ENCODE measurements around the gene CPNE2.

The CPNE2 gene

DNA sequence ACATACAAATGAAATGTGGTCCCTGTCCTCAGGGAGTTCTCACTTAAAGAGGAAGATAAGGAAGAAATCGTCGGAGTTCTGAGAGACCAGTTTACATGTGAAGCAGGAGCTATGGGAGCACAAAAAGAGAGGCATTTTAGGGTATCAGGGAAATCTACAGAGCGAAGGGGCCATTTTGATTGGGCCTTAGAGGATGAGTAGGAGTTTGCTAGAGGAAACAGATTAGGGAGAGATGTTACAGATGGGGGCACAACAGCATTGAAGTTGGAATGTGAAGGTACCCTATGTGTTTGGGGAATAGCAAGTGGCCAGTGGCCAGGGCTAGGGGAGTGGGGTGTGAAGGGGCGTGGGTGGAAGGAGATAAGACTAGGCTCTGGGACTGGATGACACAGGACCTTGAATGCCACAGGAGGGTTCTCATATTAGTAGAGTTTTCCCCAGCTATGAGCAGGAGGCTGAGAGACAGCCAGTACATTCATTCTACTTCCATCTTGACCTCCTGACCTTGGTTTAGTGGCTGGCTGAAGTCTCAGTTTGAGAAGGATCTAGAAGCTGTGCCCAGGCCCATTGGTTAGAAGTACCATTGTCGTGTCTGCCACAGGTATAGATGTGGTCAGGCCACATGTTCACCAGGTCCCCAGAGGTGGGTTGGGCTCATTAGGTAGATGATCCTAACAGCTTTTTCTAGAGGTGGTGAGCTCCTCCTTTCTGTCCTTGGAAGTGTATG, 34.8 kb downstream of the CPNE2 start:
- no peak for DNase-seq

DNA sequence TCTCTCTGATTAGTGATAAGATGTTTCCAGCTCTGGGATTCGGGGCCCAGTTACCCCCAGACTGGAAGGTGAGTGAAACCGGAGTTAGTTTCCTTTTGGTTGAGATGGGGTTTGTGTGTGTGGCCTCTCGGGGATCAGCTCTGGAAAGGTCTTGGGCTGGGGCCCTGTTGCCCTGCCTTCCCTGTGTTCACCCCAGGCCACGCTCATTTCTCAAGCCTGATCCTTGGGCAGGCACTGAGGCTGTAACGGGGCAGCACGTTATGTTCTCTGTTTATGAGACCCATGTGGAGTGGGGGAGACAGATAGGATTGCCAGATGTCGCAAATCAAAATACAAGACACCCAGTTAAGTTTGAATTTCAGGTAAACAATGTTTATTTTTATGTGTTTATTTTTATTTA, 35.5 kb downstream of the CPNE2 start:
- no peak for DNase-seq

DNA sequence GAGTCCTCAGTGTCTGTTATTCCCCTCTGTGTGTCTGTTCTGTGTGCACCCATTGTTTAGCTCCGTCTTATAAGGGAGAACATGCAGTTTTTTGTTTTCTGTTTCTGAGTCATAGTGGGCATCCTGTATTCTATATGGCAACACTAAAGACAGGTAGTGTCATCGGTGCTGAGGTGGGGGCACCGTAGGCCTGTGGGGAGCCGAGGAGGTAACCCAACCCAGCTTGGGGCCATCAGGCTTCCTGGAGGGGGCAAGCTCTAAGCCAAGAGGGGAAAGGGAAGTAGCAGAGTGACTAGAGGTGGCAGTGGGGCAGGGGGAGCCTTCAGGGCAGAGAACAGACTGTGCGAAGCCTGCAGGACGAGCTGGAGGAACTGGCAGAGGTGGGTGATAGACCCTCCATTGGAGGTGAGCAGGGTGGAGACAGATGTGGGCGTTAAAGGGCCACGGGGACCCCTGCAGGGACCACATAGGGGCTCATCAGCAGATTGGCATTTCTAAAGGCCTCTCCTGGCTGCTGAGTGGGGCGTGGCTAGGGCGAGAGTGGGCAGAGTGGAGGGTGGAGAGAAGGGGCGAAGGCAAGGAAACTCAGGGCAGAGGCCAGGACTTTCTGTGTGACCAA, 36.5 kb downstream of the CPNE2 start:
- DNase-seq = peak; percentile 62 to 65

DNA sequence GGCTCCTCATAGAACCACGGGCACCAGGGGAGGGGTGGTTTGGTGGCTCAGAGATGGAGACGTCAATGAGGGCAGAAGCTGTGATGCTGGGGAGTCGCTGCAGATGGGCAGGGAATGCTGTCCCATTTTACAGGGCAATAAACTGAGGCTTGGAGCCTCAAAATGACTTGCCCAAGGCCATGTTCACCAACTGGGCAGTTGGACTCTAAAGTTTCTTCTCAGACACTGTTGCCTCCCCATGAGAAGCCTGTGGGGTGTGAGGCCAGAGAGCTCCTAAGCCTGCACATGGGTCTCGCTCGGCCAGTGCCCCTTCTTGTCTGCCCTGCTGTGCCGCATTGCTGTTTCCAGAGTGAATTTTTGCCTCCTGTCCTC, 38.6 kb downstream of the CPNE2 start:
- no peak for DNase-seq

DNA sequence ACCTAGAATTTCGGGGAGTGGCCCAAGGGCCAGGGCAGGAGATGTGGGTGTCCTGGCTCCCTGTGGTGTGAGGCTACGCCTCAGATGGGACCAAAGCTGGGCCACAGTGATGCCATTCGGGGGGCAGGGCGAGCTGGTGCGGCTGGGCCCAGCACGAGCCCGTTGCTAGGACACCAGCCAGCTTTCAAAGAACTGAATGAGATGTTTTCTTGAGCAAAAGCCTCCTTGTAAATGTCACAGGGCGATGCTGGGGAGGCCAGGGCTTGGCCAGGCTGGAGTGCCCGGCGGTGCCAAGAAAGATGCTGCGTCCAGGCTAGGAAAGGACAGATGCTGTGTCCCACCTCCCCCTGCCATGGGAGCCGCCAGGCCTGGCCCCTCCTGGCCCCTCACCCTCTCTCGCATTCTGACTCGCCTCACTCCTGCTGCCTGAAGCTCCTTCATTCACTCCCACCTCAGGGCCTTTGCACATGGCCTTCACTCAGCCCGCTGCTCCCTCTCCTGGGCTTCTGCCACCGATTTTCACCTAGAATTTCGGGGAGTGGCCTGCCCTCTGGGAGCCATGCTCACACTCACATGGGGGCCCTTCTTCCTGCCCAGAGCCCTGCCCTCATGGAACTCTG, 39.1 kb downstream of the CPNE2 start:
- DNase-seq = no peak

DNA sequence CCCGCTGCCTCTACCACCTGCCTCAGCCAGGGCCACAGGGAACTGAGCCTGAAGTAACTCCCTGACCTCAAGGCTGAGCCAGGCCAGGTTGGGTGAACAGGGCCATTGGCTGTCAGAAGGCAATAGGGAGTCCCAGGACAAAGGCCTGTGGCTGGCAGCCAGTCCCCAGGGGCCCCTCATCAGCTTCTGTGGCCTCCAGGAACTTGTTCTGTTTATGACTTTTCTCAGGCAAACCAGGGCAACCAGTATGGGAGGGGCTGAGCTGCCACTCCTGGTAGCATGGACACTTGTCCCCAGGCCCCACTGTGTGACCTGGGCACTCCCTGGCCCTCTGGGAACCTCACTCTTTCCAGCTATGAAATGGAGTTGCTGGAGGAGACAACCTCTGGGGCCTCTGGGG, 40.1 kb downstream of the CPNE2 start:
- DNase-seq = no peak

DNA sequence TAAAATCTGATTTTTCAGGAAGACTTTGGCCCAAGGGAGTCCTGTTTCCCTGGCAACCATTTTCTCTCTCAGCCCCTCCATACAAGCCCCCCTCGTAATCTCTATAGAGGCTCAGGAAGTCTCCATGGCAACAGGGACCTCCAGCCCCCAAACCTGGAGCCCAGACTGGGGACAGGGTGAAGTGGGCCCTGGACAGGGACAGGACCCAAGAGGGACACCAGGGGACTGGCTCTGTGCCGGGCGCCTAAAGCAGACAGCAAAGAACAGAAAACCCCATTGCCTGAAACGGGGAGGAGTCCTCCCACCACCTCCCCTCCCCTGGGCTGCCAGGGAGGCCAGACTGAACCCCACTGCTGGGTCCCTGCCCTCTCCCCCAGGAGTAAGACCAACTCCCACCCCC, 40.6 kb downstream of the CPNE2 start:
- no peak for DNase-seq

DNA sequence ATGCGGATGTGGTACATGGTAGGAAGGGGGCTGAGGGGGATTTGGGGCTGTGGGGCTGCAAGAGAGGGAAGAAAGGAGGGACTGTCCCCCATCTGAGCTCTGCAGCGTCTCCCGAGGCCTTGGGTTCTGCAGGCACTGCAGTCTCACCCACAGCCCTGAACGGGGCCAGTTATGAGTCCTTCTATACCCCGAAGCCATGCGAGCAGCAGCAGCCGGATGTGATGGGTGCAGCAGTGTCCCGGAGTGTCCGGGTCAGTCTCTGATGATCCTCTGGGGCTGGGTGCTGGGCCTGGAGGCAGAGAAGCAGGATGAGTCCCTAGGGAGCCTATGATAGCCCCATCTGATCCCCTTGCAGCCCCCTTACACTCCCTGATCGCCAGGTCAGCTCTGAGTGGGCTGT, 41.5 kb downstream of the CPNE2 start:
- DNase-seq = no peak

DNA sequence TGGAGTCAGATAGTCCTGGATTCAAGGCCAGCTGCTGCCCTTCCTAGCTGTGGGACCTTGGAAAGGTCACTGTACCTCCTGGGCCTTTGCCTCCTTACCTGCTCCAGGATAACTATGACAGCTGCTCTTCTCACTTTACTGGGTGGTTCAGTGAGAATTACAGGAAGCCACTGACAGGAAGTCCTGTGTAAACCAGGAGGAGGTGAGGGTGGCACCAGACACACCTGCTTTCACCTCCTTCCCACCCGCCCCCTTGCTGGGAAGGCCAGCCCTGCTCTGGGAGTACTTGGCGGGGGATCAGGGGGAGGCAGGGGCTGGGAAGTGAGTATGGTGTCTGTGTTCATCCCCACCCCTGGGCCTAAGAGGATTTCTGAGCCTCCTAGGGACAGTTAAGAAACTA, 42.6 kb downstream of the CPNE2 start:
- DNase-seq = no peak

DNA sequence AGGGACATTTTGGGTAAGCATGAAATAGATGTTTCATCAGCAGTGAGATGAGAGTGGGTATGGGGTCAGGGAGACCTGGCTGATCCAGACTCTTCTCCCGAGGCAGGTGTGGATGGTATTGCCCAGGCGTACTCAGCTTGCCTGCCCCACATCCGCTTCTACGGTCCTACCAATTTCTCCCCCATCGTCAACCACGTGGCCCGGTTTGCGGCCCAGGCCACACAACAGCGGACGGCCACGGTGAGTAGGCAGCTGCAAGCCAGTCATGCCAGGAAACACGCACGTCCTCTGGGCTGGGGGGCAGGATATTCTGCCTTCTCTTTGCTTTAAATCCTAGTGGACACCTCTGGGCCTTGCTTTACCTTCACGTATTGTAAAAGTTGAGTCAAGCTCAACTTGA, 44.7 kb downstream of the CPNE2 start:
- no peak for DNase-seq

DNA sequence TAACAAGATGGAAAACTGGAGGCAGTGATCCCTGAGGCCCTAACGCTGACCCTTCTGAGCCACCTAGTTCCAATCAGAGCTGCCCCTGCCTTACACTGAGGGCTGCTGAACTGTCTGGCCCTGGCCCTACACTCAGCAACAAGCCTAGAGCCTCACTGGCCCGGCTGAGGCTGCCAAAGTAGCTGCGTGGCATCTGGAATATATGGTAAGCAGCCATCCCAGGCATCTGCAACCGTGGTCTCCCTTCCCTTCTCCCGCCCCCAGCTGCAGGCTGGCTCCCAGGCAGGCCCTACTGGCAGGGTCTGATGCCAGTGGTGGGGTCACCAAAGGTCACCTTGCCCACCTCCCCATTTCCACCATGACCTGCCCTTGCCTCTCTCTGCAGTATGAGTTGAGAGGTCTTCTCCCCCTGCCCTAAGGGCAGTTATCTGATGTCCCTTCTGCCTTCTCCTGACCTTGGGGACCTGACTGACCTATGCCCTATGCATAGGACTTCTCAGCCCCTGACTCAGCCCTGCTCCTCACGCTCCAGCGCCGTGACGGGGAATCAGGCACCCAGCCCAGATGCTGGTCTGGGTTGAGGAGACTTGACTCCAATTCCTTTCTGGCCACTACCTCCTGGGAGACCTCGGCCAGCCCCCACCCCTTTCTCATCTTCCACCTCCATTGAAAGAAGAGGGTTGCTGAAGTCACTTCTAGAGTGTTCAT, 45.3 kb downstream of the CPNE2 start:
- DNase-seq = no peak

DNA sequence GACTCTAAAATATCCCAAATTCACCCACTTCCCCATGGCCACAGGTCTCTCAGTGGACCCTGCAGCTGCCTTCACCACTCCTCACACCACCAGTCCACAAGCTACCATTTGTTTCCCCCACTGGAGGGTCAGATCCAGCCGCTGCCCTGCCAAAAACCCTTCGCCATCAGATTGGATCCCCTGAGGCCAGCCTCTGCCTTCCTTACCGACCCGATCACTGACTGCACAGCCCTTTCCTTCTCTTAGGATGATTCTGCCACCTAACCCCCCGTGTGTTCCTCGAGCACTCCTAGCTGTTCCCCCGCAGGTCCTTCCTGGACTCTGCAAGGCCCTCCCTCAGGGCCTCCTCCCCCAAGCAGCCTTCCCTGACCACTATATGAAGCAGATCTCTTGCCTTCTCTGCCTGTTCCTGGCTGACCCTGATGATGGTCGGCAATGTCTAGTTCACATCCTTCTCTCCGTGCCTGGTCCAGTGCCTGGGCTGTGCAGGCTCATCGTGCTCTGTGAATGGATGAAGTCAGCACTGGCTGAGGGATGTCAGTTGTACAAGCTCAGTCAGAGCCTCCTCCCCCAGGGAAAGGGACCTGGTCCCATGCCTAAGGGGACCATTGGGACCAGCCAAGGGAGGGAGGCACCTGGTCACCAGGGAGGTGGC, 46.0 kb downstream of the CPNE2 start:
- DNase-seq = no peak

DNA sequence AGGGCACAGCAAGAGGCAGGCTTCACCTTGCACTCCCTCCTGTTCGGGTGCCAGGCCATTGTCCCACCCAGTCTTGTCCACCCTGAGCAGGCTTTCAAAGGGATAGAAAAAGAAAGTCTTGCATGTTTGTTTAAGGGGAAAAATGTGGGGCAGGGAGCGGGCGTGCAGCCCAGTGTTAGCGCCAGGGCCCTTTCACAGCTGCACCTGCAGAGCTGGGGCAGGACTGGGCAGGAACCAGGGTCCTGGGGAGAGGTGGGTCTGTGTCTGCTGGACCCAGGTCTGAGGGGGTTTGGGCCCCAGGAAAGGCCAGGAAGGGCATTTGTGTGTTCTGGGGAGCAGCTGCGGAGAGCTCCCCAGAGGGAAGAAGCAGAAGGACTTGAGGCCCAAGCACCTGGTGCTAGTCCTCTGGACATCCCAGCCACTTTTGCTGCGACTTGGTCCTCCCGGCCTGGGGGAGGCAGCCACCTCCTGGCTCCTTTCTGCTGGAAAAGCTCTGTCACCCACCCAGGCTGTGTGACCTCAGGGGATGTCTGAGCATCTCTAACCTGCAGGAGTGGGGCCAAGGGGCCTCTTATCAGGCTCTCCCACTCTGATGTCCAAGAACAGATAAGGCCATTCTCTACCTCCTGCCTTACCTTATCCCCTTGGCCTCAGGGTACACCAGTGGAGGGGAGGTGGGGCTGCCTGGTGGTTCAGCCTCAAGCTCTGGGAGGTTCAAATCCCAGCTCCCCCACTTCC, 48.7 kb downstream of the CPNE2 start:
- no peak for DNase-seq

DNA sequence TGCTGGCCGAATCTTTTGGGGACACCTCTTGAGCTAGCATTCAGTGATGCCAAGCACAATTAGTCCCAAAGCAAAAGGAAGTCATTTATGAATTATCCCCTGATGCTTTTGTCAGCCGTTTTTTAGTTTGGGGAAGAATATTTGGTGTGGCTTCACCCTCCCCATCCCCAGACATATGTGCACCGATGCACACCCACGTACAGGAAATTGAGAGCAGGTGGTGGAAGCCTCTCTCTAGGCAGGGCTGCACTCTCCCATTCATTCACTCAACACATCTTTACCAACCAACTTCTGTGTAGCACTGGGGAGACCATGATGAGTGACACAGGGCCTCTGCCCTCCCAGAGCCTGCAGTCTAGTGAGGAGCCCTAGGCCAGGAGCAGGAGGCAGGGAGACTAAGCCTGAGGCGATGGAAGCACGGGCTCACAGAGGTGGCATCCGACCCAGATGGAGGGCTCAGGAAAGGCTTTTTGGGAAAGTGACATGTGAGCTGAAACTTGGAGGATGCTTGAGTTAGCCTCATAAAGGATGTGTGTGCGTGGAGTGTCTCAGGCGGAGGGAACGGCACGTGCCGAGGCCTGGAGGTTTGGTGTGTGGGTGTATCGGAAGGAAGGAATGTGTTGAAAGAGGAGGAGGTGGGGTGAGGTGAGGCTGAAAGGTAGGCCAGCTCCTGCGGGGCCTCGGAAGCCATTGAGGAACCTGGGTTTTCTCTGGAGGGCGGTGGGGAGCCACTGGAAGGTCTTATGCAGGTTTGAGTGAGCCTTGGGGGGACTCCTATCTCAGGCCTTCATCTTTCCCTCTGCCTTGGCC, 49.6 kb downstream of the CPNE2 start:
- peak; percentile 76 to 89 for DNase-seq

DNA sequence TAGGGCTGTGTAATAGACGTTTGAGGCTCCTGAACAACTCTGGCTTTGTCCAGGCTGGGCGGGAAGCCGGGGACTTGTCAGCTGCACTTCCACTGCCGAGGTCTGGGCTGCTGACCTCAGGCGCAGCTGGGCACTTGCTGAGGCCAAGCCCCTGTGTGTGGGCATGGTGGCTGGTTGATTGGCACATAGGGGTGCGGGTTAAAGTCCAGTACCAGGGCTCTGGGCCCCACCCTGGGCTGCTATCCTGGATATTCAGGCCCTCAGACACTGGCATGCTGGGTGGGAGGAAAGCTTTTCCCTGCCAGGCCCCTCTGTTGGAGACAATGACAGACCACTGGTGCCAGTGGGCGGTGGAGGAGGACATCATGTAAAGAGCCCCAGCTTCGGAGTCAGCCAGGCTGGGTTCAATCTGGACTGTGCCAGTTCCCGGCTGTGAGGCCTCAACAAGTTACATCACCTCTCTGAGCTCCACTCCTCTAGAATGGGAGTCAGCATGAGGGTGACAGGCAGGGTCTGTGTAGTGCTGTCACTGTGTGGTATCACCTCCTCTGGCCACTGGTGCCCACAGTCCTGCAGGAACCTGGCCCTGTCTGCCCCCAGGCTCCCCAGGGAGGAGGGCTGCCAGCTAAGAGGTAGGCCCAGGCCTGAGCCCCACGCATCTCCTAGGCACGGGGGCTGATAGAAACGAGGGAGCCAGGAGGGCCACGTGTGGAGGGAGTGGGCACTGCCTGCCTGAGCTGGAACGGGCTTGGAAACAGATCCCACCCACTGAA, 51.0 kb downstream of the CPNE2 start:
- DNase-seq = no peak

DNA sequence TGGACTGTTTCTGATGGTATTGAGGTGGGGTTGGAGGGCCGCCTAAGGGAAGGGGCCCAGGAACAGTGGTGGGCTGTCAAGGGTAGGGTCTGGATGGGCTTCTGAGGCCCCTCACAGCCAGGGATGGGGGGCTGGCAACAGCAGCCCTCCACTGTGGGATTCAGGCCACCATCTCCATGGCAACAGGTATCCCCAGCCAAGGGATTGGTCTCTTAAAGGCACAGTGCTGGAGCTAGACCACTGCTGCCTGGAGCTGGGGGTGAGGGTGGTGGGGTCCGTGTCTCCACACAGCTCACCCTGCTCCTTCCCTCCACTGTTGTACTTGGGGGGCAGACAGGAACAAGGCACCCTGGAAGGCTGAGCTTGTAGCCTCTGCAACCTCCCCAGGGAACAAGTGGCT, 51.6 kb downstream of the CPNE2 start:
- no peak for DNase-seq

DNA sequence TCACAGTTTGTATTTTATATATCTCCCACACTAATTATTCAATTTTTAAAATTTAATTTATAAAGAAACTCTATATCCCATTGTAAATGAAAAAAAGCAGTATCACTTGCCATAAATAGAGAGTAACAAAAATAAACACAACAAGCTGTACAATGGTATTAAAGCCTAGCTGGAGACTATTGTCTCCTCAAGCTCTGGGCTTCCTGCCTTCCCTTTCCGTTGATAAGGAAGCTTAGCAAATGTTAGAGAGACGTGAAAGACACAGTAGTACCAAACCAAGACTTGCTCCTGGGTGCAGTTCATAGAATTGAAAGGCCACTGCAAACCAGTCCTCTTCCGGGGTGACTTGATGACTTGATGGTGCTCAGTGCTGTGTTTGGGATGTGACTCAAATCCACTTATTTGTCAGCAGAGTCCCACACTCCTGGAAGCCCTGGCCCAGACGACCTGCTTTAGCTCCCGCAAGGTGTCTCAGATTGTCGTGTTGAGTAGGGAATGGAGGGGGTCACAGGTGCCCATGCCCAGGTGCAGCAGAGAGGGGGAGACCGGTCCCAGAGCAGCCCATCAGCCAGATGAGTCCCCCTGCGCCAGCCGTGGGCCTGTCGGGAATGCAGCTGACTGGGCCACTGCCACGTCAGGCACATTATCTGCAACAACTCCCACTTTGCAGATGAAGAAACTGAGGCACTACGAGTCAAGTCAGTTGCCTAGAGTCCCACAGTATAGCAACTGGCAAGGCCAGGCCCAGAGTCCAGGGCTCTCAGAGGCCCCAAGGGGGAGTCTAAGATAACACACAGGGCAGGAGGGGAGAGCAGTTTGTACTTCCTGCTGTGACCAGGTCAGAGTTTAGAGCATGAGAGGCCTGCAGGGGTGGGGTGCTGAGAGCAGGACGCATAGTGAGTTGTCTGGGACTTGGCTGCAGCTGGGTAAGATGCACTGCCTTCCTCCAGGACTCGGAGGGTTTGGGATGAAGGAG, 53.0 kb downstream of the CPNE2 start:
- peak in 1 of 2 experiments; percentile 11 for DNase-seq

DNA sequence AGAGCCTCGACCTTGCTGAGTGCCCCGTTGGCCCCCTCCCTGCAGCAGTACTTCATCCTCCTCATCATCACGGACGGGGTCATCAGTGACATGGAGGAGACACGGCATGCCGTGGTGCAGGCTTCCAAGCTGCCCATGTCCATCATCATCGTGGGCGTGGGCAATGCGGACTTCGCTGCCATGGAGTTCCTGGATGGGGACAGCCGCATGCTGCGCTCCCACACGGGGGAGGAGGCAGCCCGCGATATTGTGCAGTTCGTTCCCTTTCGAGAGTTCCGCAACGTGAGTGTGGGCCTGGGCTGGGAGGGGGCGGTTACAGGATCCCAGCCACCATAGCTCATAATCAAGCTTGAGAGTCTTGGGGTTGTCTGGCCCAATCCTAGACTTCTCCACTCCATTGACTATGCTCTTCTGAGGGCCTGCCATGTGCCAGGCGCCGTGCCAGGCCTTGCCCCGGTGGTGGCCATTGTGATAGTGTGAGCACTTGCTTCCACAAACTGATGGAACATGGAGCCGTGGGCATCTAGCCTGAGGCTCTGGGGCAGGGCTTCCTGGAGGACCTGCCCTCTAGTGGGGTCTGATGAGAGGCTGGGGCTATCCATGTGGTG, 53.8 kb downstream of the CPNE2 start:
- no peak for DNase-seq

DNA sequence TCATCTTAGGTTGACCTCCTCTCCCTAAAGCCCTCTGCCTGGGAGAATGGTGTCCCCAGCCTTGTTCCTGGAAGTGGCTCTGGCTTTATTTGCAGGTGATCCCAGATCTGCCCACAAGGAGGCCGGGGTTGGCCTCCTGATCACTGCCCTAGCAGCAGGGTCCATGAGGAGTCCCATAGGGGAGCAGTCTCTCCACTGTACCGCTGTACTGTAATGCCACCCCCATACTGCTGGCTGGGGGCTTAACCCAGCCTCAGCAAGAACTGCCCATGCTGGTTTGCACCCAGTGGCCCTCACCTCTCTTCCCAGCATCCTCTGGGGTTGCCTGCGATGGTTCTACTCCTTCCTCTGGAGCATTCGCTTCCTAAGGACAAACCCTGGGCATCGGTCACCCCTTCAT, 54.4 kb downstream of the CPNE2 start:
- peak in 1 of 2 experiments; percentile 6 for DNase-seq

Measured in Kasumi-1 (cell line).